HepG2 (cell line): ENCODE results near the gene RHBDL1. TPM values are rescaled to one million over a fixed set of nuclear protein-coding genes. Genes with fewer than 3 reads are reported as not detected.
A peak's percentile ranks its signal among the peaks of the same experiment; 100 is the strongest.

Experiments
- MXD1 ChIP-seq: sonication (generic); formaldehyde crosslinking; IDR thresholded peaks from 2 replicates; pipeline ENCODE4 v1.4.0; 2020; ENCODE audit warnings: mild to moderate bottlenecking, missing genetic modification reagents
- TCF7 ChIP-seq: sonication (generic); IDR thresholded peaks from 2 replicates; pipeline ENCODE4 v1.6.1; 2016; ENCODE audit warnings: antibody characterized with exemption, low read depth
- THAP9 ChIP-seq: sonication (generic); formaldehyde crosslinking; IDR thresholded peaks from 2 replicates; pipeline ENCODE4; 2020; ENCODE audit warnings: missing genetic modification reagents, mild to moderate bottlenecking, borderline replicate concordance
- ZNF761 ChIP-seq: sonication (generic); formaldehyde crosslinking; conservative IDR thresholded peaks from 2 replicates; pipeline ENCODE4 v1.4.0; 2020; ENCODE audit warnings: mild to moderate bottlenecking, missing genetic modification reagents
- polyA plus RNA-seq, 8 experiments: library from polyadenylated mRNA; depleted of rRNA in 3 of 8; stranded (reverse) in 7 of 8; unstranded in 1 of 8; fragments of >200 nt; fragmentation: Illumina TruSeq in 4 of 8; extraction: Trizol in 4 of 8; gene quantifications; 2 replicates each; pipeline versions ENCODE4 v1.2.1 to v1.2.3, GENCODE V29; 2011 to 2016; ENCODE audit warnings: low read depth in 4 of 8, missing spikeins in 1 of 8, mixed read lengths in 1 of 8; ENCODE audit not compliant: insufficient read depth in 1 of 8
- total RNA-seq, 5 experiments: library from RNA; depleted of rRNA; stranded (reverse); fragments of >200 nt; fragmentation: Illumina TruSeq; extraction: Trizol; gene quantifications; 2 replicates each; pipeline ENCODE4 v1.2.3, GENCODE V29; 2016; ENCODE audit warnings: low read depth in 1 of 5
- TF ChIP-seq, protein P1 (sequence below): sonication (generic); formaldehyde crosslinking; IDR thresholded peaks from 2 replicates; pipeline ENCODE4 v1.4.0; 2020; ENCODE audit warnings: mild to moderate bottlenecking, missing genetic modification reagents
- TF ChIP-seq, protein P2 (sequence below): sonication (generic); formaldehyde crosslinking; IDR thresholded peaks from 2 replicates; pipeline ENCODE4 v1.5.1; 2020; ENCODE audit warnings: mild to moderate bottlenecking, missing genetic modification reagents, moderate library complexity
- TF ChIP-seq, protein P3 (sequence below): sonication (generic); formaldehyde crosslinking; IDR thresholded peaks from 2 replicates; pipeline ENCODE4 v1.4.0; 2020; ENCODE audit warnings: mild to moderate bottlenecking, missing genetic modification reagents
- TF ChIP-seq, protein P4 (sequence below): sonication (generic); formaldehyde crosslinking; IDR thresholded peaks from one replicate; pipeline ENCODE4 v1.5.1; 2020; ENCODE audit warnings: mild to moderate bottlenecking, missing genetic modification reagents; ENCODE audit errors: not compliant biosample characterization

RHBDL1 gene
- total and polyA plus RNA-seq, 2 of the 13 experiments (the other 11 are each of a cell fraction or from before 2014, with no cell fraction given): 1.8 to 3.8 TPM

DNA sequence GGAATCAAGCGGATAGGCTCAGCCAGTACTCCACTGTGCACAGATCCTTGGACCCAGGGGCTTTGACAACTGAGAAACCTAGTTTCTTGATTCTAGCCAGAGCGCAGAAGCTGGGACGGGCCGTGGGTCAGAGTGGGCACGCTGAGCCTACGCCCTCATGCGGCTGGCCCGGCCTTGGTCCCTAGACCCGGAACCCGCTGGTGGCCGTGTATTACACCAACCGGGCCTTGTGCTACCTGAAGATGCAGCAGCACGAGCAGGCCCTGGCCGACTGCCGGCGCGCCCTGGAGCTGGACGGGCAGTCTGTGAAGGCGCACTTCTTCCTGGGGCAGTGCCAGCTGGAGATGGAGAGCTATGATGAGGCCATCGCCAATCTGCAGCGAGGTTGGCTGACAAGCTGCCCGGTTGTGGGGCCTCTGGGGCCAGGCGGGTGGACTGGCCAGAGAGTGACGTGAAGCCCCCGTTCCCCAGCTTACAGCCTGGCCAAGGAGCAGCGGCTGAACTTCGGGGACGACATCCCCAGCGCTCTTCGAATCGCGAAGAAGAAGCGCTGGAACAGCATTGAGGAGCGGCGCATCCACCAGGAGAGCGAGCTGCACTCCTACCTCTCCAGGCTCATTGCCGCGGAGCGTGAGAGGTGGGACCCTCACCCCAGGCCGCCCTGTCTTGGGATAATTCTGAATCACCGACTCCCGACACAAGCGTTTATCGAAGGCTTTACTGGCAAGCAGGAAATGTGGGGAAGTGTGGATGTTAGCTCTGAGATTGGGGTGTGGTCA is 5.7 kb downstream of the RHBDL1 start (continued):
- TF ChIP-seq, protein P1, sequence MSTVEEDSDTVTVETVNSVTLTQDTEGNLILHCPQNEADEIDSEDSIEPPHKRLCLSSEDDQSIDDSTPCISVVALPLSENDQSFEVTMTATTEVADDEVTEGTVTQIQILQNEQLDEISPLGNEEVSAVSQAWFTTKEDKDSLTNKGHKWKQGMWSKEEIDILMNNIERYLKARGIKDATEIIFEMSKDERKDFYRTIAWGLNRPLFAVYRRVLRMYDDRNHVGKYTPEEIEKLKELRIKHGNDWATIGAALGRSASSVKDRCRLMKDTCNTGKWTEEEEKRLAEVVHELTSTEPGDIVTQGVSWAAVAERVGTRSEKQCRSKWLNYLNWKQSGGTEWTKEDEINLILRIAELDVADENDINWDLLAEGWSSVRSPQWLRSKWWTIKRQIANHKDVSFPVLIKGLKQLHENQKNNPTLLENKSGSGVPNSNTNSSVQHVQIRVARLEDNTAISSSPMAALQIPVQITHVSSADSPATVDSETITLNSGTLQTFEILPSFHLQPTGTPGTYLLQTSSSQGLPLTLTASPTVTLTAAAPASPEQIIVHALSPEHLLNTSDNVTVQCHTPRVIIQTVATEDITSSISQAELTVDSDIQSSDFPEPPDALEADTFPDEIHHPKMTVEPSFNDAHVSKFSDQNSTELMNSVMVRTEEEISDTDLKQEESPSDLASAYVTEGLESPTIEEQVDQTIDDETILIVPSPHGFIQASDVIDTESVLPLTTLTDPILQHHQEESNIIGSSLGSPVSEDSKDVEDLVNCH: no peak
- TF ChIP-seq, protein P2, sequence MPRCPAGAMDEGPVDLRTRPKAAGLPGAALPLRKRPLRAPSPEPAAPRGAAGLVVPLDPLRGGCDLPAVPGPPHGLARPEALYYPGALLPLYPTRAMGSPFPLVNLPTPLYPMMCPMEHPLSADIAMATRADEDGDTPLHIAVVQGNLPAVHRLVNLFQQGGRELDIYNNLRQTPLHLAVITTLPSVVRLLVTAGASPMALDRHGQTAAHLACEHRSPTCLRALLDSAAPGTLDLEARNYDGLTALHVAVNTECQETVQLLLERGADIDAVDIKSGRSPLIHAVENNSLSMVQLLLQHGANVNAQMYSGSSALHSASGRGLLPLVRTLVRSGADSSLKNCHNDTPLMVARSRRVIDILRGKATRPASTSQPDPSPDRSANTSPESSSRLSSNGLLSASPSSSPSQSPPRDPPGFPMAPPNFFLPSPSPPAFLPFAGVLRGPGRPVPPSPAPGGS (CRISPR knock-in tag): no peak
- no peak for TF ChIP-seq ZNF761 (CRISPR knock-in tag)
- TF ChIP-seq, protein P3, sequence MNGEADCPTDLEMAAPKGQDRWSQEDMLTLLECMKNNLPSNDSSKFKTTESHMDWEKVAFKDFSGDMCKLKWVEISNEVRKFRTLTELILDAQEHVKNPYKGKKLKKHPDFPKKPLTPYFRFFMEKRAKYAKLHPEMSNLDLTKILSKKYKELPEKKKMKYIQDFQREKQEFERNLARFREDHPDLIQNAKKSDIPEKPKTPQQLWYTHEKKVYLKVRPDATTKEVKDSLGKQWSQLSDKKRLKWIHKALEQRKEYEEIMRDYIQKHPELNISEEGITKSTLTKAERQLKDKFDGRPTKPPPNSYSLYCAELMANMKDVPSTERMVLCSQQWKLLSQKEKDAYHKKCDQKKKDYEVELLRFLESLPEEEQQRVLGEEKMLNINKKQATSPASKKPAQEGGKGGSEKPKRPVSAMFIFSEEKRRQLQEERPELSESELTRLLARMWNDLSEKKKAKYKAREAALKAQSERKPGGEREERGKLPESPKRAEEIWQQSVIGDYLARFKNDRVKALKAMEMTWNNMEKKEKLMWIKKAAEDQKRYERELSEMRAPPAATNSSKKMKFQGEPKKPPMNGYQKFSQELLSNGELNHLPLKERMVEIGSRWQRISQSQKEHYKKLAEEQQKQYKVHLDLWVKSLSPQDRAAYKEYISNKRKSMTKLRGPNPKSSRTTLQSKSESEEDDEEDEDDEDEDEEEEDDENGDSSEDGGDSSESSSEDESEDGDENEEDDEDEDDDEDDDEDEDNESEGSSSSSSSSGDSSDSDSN (CRISPR knock-in tag): peak; percentile 48; the same call in 1 of the 2 replicates
- TF ChIP-seq, protein P4, sequence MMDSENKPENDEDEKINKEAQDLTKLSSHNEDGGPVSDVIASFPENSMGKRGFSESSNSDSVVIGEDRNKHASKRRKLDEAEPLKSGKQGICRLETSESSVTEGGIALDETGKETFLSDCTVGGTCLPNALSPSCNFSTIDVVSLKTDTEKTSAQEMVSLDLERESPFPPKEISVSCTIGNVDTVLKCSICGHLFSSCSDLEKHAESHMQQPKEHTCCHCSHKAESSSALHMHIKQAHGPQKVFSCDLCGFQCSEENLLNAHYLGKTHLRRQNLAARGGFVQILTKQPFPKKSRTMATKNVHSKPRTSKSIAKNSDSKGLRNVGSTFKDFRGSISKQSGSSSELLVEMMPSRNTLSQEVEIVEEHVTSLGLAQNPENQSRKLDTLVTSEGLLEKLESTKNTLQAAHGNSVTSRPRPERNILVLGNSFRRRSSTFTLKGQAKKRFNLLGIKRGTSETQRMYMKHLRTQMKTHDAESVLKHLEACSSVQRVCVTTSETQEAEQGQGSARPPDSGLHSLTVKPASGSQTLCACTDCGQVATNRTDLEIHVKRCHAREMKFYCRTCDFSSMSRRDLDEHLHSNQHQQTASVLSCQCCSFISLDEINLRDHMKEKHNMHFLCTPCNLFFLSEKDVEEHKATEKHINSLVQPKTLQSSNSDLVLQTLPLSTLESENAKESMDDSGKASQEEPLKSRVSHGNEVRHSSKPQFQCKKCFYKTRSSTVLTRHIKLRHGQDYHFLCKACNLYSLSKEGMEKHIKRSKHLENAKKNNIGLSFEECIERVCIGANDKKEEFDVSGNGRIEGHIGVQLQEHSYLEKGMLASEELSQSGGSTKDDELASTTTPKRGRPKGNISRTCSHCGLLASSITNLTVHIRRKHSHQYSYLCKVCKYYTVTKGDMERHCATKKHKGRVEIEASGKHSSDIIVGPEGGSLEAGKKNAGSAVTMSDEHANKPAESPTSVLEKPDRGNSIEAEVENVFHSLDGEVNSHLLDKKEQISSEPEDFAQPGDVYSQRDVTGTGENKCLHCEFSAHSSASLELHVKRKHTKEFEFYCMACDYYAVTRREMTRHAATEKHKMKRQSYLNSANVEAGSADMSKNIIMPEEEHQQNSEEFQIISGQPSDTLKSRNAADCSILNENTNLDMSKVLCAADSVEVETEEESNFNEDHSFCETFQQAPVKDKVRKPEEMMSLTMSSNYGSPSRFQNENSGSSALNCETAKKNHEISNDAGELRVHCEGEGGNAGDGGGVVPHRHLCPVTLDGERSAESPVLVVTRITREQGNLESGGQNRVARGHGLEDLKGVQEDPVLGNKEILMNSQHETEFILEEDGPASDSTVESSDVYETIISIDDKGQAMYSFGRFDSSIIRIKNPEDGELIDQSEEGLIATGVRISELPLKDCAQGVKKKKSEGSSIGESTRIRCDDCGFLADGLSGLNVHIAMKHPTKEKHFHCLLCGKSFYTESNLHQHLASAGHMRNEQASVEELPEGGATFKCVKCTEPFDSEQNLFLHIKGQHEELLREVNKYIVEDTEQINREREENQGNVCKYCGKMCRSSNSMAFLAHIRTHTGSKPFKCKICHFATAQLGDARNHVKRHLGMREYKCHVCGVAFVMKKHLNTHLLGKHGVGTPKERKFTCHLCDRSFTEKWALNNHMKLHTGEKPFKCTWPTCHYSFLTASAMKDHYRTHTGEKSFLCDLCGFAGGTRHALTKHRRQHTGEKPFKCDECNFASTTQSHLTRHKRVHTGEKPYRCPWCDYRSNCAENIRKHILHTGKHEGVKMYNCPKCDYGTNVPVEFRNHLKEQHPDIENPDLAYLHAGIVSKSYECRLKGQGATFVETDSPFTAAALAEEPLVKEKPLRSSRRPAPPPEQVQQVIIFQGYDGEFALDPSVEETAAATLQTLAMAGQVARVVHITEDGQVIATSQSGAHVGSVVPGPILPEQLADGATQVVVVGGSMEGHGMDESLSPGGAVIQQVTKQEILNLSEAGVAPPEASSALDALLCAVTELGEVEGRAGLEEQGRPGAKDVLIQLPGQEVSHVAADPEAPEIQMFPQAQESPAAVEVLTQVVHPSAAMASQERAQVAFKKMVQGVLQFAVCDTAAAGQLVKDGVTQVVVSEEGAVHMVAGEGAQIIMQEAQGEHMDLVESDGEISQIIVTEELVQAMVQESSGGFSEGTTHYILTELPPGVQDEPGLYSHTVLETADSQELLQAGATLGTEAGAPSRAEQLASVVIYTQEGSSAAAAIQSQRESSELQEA: no peak
- 0 out of 2 replicates have a peak, but pooled peaks have one; percentile 60 for TF ChIP-seq MXD1
- TF ChIP-seq TCF7: no peak
- TF ChIP-seq THAP9 (CRISPR knock-in tag): no peak
